ENCODE results near the gene RD3L. TPM values are rescaled to one million over a fixed set of nuclear protein-coding genes. Genes with fewer than 3 reads are reported as not detected.
A peak's percentile ranks its signal among the peaks of the same experiment; 100 is the strongest.

Gene RD3L
- total and polyA plus RNA-seq, 2 of the 13 experiments (the other 11 are each of a cell fraction or from before 2014, with no cell fraction given): not detected

DNA sequence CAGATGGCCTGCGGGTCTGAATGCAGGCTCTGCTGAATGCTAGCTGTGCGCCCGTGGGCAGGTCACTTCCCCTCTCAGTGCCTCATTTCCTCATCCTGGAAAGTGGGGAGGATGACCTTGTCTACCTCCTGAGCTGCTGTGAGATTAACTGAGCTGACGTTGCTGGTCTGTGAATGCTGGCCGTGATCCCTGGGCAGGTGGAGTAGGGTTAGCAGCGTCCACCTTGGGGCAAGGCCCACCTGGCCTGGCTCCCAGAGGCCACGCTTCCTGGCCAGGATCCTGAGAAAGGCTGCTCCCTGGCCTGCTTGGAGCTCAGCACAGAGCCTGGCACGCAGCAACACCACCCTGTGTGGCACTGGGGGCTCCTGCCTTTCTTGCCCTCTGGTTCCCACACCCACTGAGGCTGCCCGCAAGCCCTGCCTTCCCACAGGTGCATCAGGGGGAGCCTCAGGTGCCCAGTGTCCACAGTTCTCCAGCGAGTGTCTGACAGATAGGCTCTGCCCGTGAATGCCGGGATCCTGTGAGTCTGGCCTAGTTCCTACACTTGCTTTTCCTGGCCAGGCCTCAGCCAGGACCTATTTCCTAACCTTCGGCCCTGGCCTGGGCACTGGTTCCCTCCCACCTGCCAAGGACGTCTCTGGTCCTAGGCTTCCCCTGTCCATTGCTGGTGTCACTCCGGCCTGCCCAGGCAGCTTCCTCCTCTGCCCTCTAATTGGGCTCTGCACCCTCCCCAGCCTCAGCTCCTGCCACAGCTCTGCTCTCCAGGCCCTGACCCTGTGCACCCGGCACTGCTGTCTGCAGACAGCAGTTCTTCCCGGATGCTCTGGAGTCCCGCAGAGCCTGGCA is 51.3 kb downstream of the RD3L start (continued):
- TF ChIP-seq, protein P1, sequence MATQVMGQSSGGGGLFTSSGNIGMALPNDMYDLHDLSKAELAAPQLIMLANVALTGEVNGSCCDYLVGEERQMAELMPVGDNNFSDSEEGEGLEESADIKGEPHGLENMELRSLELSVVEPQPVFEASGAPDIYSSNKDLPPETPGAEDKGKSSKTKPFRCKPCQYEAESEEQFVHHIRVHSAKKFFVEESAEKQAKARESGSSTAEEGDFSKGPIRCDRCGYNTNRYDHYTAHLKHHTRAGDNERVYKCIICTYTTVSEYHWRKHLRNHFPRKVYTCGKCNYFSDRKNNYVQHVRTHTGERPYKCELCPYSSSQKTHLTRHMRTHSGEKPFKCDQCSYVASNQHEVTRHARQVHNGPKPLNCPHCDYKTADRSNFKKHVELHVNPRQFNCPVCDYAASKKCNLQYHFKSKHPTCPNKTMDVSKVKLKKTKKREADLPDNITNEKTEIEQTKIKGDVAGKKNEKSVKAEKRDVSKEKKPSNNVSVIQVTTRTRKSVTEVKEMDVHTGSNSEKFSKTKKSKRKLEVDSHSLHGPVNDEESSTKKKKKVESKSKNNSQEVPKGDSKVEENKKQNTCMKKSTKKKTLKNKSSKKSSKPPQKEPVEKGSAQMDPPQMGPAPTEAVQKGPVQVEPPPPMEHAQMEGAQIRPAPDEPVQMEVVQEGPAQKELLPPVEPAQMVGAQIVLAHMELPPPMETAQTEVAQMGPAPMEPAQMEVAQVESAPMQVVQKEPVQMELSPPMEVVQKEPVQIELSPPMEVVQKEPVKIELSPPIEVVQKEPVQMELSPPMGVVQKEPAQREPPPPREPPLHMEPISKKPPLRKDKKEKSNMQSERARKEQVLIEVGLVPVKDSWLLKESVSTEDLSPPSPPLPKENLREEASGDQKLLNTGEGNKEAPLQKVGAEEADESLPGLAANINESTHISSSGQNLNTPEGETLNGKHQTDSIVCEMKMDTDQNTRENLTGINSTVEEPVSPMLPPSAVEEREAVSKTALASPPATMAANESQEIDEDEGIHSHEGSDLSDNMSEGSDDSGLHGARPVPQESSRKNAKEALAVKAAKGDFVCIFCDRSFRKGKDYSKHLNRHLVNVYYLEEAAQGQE (IDR thresholded peaks at IDR 0.05; ENCODE audit: borderline replicate concordance in 1 of 2, low read depth in 1 of 2, low read length in 2 of 2): no peak
- TF ChIP-seq NCOA2 (CRISPR knock-in tag; IDR thresholded peaks at IDR 0.05) (no peak), ZNF883 (CRISPR knock-in tag; IDR thresholded peaks at IDR 0.05; ENCODE audit: not compliant biosample characterization) (peak; percentile 83), MEIS2 (CRISPR knock-in tag; IDR thresholded peaks at IDR 0.05) (0 out of 2 replicates have a peak, but pooled peaks have one; percentile 43), GFI1 (CRISPR knock-in tag; IDR thresholded peaks at IDR 0.05; ENCODE audit: borderline replicate concordance) (no peak), HMG20A (CRISPR knock-in tag; IDR thresholded peaks at IDR 0.05; ENCODE audit: borderline replicate concordance) (no peak), ZNF253 (CRISPR knock-in tag; IDR thresholded peaks at IDR 0.05; ENCODE audit: borderline replicate concordance) (no peak), MYC (CRISPR knock-in tag; IDR thresholded peaks at IDR 0.05; ENCODE audit: borderline replicate concordance) (peak; percentile 46; the same call in 1 of the 2 replicates), ZNF709 (CRISPR knock-in tag; IDR thresholded peaks at IDR 0.05) (no peak), PHF8 (CRISPR knock-in tag; IDR thresholded peaks at IDR 0.05) (peak; percentile 68), FOXJ3 (CRISPR knock-in tag; IDR thresholded peaks at IDR 0.05; ENCODE audit: borderline replicate concordance) (no peak), ZNF614 (CRISPR knock-in tag; IDR thresholded peaks at IDR 0.05; ENCODE audit: borderline replicate concordance) (no peak), ZNF616 (CRISPR knock-in tag; IDR thresholded peaks at IDR 0.05; ENCODE audit: low read depth) (no peak), KLF6 (CRISPR knock-in tag; IDR thresholded peaks at IDR 0.05) (no peak), ZBTB38 (CRISPR knock-in tag; IDR thresholded peaks at IDR 0.05) (no peak), STAG1 (CRISPR knock-in tag; IDR thresholded peaks at IDR 0.05) (no peak), CCDC6 (CRISPR knock-in tag; IDR thresholded peaks at IDR 0.05) (no peak), ZNF331 (CRISPR knock-in tag; IDR thresholded peaks at IDR 0.05) (peak; percentile 77; the same call in 1 of the 2 replicates), ZNF484 (CRISPR knock-in tag; IDR thresholded peaks at IDR 0.05; ENCODE audit: borderline replicate concordance, low read depth) (no peak)
- TF ChIP-seq, protein P2, sequence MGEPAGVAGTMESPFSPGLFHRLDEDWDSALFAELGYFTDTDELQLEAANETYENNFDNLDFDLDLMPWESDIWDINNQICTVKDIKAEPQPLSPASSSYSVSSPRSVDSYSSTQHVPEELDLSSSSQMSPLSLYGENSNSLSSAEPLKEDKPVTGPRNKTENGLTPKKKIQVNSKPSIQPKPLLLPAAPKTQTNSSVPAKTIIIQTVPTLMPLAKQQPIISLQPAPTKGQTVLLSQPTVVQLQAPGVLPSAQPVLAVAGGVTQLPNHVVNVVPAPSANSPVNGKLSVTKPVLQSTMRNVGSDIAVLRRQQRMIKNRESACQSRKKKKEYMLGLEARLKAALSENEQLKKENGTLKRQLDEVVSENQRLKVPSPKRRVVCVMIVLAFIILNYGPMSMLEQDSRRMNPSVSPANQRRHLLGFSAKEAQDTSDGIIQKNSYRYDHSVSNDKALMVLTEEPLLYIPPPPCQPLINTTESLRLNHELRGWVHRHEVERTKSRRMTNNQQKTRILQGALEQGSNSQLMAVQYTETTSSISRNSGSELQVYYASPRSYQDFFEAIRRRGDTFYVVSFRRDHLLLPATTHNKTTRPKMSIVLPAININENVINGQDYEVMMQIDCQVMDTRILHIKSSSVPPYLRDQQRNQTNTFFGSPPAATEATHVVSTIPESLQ (CRISPR knock-in tag; conservative IDR thresholded peaks at IDR 0.05): no peak
- TF ChIP-seq, protein P3, sequence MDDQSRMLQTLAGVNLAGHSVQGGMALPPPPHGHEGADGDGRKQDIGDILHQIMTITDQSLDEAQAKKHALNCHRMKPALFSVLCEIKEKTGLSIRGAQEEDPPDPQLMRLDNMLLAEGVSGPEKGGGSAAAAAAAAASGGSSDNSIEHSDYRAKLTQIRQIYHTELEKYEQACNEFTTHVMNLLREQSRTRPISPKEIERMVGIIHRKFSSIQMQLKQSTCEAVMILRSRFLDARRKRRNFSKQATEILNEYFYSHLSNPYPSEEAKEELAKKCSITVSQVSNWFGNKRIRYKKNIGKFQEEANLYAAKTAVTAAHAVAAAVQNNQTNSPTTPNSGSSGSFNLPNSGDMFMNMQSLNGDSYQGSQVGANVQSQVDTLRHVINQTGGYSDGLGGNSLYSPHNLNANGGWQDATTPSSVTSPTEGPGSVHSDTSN (CRISPR knock-in tag; IDR thresholded peaks at IDR 0.05; ENCODE audit: borderline replicate concordance): no peak
- TF ChIP-seq, protein P4, sequence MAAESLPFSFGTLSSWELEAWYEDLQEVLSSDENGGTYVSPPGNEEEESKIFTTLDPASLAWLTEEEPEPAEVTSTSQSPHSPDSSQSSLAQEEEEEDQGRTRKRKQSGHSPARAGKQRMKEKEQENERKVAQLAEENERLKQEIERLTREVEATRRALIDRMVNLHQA (CRISPR knock-in tag; IDR thresholded peaks at IDR 0.05): no peak
